SK-N-MC (cell line): Measurements from ENCODE around the gene BLOC1S5.

Source experiments
- EZH2 ChIP-seq: fragments of 200-600 bp; sonication (generic); IDR thresholded peaks from one replicate; pipeline ENCODE4 v1.6.1; 2017; ENCODE audit warnings: antibody characterized with exemption
- FOXP2 ChIP-seq: optimal IDR thresholded peaks from 2 replicates; pipeline ENCODE3; 2011; ENCODE audit warnings: mild to moderate bottlenecking, moderate library complexity; ENCODE audit not compliant: insufficient read depth; ENCODE audit errors: extremely low read length, control extremely low read depth
- POLR2AphosphoS5 ChIP-seq: IDR thresholded peaks from 2 replicates; pipeline ENCODE4 v1.6.1; 2012; ENCODE audit warnings: mild to moderate bottlenecking, low read depth, low read length, borderline replicate concordance

DNA sequence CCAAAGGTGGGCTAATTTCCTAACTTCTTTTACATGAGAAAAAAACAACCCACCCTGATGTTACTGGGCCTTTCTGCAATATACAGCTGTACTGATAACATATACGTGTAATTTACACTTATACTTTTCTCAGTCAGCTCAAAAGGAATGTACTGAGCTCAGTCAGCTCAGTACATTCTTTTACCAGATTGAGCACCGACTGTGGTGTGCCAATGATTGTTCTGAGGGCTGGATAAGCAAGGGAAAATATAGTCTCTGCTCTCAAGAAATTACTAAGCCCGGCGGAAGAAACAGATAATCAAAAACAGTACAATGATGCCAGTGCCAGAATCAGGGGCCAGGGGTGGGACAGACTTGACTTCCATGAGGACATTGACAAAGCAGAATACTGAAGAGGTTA lies 10.0 kb upstream of the BLOC1S5 start:
- TF ChIP-seq EZH2: no peak
- no peak for TF ChIP-seq POLR2AphosphoS5
- TF ChIP-seq FOXP2: no peak
